HepG2 (cell line): ENCODE measurements around the gene MPV17L2. TPM values are rescaled to one million over a fixed set of nuclear protein-coding genes. Genes with fewer than 3 reads are reported as not detected.

Experiments used
- ATF6 ChIP-seq: sonication (generic); formaldehyde crosslinking; conservative IDR thresholded peaks from 2 replicates; pipeline ENCODE4 v1.4.0; 2020; ENCODE audit warnings: missing genetic modification reagents
- ESRRA ChIP-seq: sonication (generic); formaldehyde crosslinking; IDR thresholded peaks from 2 replicates; pipeline ENCODE4 v1.5.1; 2020; ENCODE audit warnings: mild to moderate bottlenecking, low read depth, missing genetic modification reagents
- IKZF5 ChIP-seq: IDR thresholded peaks from 2 replicates; pipeline ENCODE4 v1.6.1; 2018; ENCODE audit warnings: missing genetic modification reagents, mild to moderate bottlenecking, missing compliant biosample characterization
- IRF2 ChIP-seq: IDR thresholded peaks from 2 replicates; pipeline ENCODE4 v1.6.1; 2018; ENCODE audit warnings: missing genetic modification reagents, missing compliant biosample characterization
- IRX3 ChIP-seq: sonication (generic); formaldehyde crosslinking; IDR thresholded peaks from 2 replicates; pipeline ENCODE4 v1.8.1; 2023; ENCODE audit warnings: mild to moderate bottlenecking, low read depth, missing genetic modification reagents, borderline replicate concordance
- KAT8 ChIP-seq: IDR thresholded peaks from 2 replicates; pipeline ENCODE4 v1.6.1; 2016; ENCODE audit warnings: missing genetic modification reagents, missing compliant biosample characterization
- MEIS1 ChIP-seq: sonication (generic); formaldehyde crosslinking; IDR thresholded peaks from 2 replicates; pipeline ENCODE4 v1.9.0; 2021; ENCODE audit warnings: mild to moderate bottlenecking, missing genetic modification reagents, moderate library complexity, borderline replicate concordance
- PPARG ChIP-seq: conservative IDR thresholded peaks from 2 replicates; pipeline ENCODE4 v1.6.1; 2016; ENCODE audit warnings: missing biosample characterization, missing genetic modification reagents
- SSRP1 ChIP-seq: IDR thresholded peaks from 2 replicates; pipeline ENCODE4 v1.6.1; 2016; ENCODE audit warnings: control low read depth
- TFAP4 ChIP-seq: sonication (generic); IDR thresholded peaks from 2 replicates; pipeline ENCODE4 v1.6.1; 2016; ENCODE audit warnings: low read depth, borderline replicate concordance
- ZNF468 ChIP-seq: sonication (generic); formaldehyde crosslinking; IDR thresholded peaks from 2 replicates; pipeline ENCODE4 v1.8.0; 2022; ENCODE audit warnings: mild to moderate bottlenecking, moderate library complexity, missing genetic modification reagents
- ZNF704 ChIP-seq: sonication (generic); formaldehyde crosslinking; IDR thresholded peaks from 2 replicates; pipeline ENCODE4 v1.8.1; 2023; ENCODE audit warnings: mild to moderate bottlenecking, inconsistent platforms, moderate library complexity, missing genetic modification reagents, borderline replicate concordance
- polyA plus RNA-seq, 8 experiments: library from polyadenylated mRNA; depleted of rRNA in 3 of 8; stranded (reverse) in 7 of 8; unstranded in 1 of 8; fragments of >200 nt; fragmentation: Illumina TruSeq in 4 of 8; extraction: Trizol in 4 of 8; gene quantifications; 2 replicates each; pipeline versions ENCODE4 v1.2.1 to v1.2.3, GENCODE V29; 2011 to 2016; ENCODE audit warnings: low read depth in 4 of 8, missing spikeins in 1 of 8, mixed read lengths in 1 of 8; ENCODE audit not compliant: insufficient read depth in 1 of 8
- total RNA-seq, 5 experiments: library from RNA; depleted of rRNA; stranded (reverse); fragments of >200 nt; fragmentation: Illumina TruSeq; extraction: Trizol; gene quantifications; 2 replicates each; pipeline ENCODE4 v1.2.3, GENCODE V29; 2016; ENCODE audit warnings: low read depth in 1 of 5
- TF ChIP-seq, protein P1 (sequence below): IDR thresholded peaks from 2 replicates; pipeline ENCODE4 v1.6.1; 2016; ENCODE audit warnings: low read depth
- TF ChIP-seq, protein P2 (sequence below), 2 experiments: sonication (generic) in 1 of 2; formaldehyde crosslinking in 1 of 2; IDR thresholded peaks; 2 replicates each; pipeline versions ENCODE4 v1.4.0 to v1.6.1; 2016 to 2020; ENCODE audit warnings: borderline replicate concordance in 1 of 2, low read depth in 1 of 2, mild to moderate bottlenecking in 1 of 2, missing genetic modification reagents in 1 of 2

MPV17L2 gene
- total and polyA plus RNA-seq, 2 of the 13 experiments (the other 11 are each of a cell fraction or from before 2014, with no cell fraction given): 13.6 to 16.7 TPM

GRCh38 chr19:18223860-18224524, 31.0 kb downstream of the MPV17L2 start (continued):
- no peak for TF ChIP-seq ATF6 (CRISPR knock-in tag)
- peak; percentile 67; the same call in 1 of the 2 replicates for TF ChIP-seq ESRRA (CRISPR knock-in tag)
- TF ChIP-seq, protein P1, sequence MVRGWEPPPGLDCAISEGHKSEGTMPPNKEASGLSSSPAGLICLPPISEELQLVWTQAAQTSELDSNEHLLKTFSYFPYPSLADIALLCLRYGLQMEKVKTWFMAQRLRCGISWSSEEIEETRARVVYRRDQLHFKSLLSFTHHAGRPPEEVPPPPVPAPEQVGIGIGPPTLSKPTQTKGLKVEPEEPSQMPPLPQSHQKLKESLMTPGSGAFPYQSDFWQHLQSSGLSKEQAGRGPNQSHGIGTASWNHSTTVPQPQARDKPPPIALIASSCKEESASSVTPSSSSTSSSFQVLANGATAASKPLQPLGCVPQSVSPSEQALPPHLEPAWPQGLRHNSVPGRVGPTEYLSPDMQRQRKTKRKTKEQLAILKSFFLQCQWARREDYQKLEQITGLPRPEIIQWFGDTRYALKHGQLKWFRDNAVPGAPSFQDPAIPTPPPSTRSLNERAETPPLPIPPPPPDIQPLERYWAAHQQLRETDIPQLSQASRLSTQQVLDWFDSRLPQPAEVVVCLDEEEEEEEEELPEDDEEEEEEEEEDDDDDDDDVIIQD (CRISPR knock-in tag): peak; percentile 35; the same call in 1 of the 2 replicates
- no peak for TF ChIP-seq ZNF468 (CRISPR knock-in tag)
- TF ChIP-seq IRX3 (CRISPR knock-in tag): peak; percentile 68; the same call in 1 of the 2 replicates
- TF ChIP-seq ZNF704 (CRISPR knock-in tag): no peak
- peak; percentile 53; the same call in 1 of the 2 replicates for TF ChIP-seq KAT8 (CRISPR knock-in tag)
- no peak for TF ChIP-seq TFAP4
- peak; percentile 62; the same call in 1 of the 2 replicates for TF ChIP-seq MEIS1
- no peak for TF ChIP-seq PPARG (CRISPR knock-in tag)
- TF ChIP-seq, protein P2, sequence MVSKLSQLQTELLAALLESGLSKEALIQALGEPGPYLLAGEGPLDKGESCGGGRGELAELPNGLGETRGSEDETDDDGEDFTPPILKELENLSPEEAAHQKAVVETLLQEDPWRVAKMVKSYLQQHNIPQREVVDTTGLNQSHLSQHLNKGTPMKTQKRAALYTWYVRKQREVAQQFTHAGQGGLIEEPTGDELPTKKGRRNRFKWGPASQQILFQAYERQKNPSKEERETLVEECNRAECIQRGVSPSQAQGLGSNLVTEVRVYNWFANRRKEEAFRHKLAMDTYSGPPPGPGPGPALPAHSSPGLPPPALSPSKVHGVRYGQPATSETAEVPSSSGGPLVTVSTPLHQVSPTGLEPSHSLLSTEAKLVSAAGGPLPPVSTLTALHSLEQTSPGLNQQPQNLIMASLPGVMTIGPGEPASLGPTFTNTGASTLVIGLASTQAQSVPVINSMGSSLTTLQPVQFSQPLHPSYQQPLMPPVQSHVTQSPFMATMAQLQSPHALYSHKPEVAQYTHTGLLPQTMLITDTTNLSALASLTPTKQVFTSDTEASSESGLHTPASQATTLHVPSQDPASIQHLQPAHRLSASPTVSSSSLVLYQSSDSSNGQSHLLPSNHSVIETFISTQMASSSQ (IDR thresholded peaks at IDR 0.05; ENCODE audit: low read depth): no peak
- TF ChIP-seq, protein P2 (CRISPR knock-in tag; IDR thresholded peaks at IDR 0.05; ENCODE audit: borderline replicate concordance): no peak
- peak; percentile 56; the same call in 1 of the 2 replicates for TF ChIP-seq IKZF5 (CRISPR knock-in tag)
- TF ChIP-seq SSRP1 (CRISPR knock-in tag): 0 out of 2 replicates have a peak, but pooled peaks have one; percentile 54
- peak; percentile 34; the same call in 1 of the 2 replicates for TF ChIP-seq IRF2 (CRISPR knock-in tag)
